ENCODE results near the gene PIK3R2. TPM values are rescaled to one million over a fixed set of nuclear protein-coding genes. Genes with fewer than 3 reads are reported as not detected.

Gene PIK3R2
- total and polyA plus RNA-seq, 2 of the 8 experiments (the other 6 are each of a cell fraction or from before 2014, with no cell fraction given), result 21.7 to 57.1 TPM

- TF ChIP-seq CHD7 (IDR thresholded peaks at IDR 0.05; ENCODE audit: insufficient replicate concordance, low read length) (no peak), SUZ12 (IDR thresholded peaks at IDR 0.05; ENCODE audit: low read length) (no peak), EZH2 (IDR thresholded peaks at IDR 0.05; ENCODE audit: low read depth, low read length, severe bottlenecking) (no peak), NANOG (IDR thresholded peaks at IDR 0.05; ENCODE audit: insufficient read depth, low read depth, low read length, poor library complexity, severe bottlenecking) (no peak), RNF2 (IDR thresholded peaks at IDR 0.05; ENCODE audit: borderline replicate concordance, low read depth, low read length, missing control alignments, poor library complexity, severe bottlenecking) (no peak), TBP (IDR thresholded peaks at IDR 0.05; ENCODE audit: low read depth, low read length) (no peak), RFX5 (IDR thresholded peaks at IDR 0.05; ENCODE audit: borderline replicate concordance, low read depth, low read length) (no peak), NRF1 (IDR thresholded peaks at IDR 0.05; ENCODE audit: low read depth, low read length) (no peak), FOSL1 (IDR thresholded peaks at IDR 0.05; ENCODE audit: insufficient read depth, low read depth, low read length) (no peak)
- TF ChIP-seq, protein P1, sequence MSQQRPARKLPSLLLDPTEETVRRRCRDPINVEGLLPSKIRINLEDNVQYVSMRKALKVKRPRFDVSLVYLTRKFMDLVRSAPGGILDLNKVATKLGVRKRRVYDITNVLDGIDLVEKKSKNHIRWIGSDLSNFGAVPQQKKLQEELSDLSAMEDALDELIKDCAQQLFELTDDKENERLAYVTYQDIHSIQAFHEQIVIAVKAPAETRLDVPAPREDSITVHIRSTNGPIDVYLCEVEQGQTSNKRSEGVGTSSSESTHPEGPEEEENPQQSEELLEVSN (IDR thresholded peaks at IDR 0.05), result no peak
These were observed 38.7 kb downstream of the PIK3R2 start (continued) for GRCh38 chr19:18191640-18192062.
